SK-N-SH treated with all-trans-retinoic acid at 6 μM for 48 hours (cell line): ENCODE measurements around the gene TMEM164.

Experiments
- ARNTL ChIP-seq: fragments of 450-650 bp; formaldehyde crosslinking; IDR thresholded peaks from 2 replicates; pipeline ENCODE4 v1.5.0; 2020; ENCODE audit warnings: low read depth, mild to moderate bottlenecking, moderate library complexity, borderline replicate concordance
- CREB5 ChIP-seq: fragments of 250-450 bp; sonication (Bioruptor Pico); IDR thresholded peaks from 2 replicates; pipeline ENCODE4 v1.5.1; 2020; ENCODE audit warnings: low read depth, mild to moderate bottlenecking, moderate library complexity
- PPARA ChIP-seq: fragments of 250-450 bp; sonication (Bioruptor Pico); IDR thresholded peaks from 2 replicates; pipeline ENCODE4 v1.5.0; 2020; ENCODE audit warnings: mild to moderate bottlenecking, borderline replicate concordance
- TOX ChIP-seq: fragments of 250-450 bp; sonication (Bioruptor Pico); IDR thresholded peaks from 2 replicates; pipeline ENCODE4 v1.8.0; 2021; ENCODE audit warnings: mild to moderate bottlenecking, moderate library complexity, borderline replicate concordance
- ZFP3 ChIP-seq: fragments of 250-450 bp; sonication (Bioruptor Pico); IDR thresholded peaks from 2 replicates; pipeline ENCODE4 v1.5.0; 2020; ENCODE audit warnings: mild to moderate bottlenecking, moderate library complexity
- ZFP30 ChIP-seq: fragments of 450-650 bp; formaldehyde crosslinking; IDR thresholded peaks from 2 replicates; pipeline ENCODE4 v1.5.0; 2022; ENCODE audit warnings: mild to moderate bottlenecking, moderate library complexity

DNA sequence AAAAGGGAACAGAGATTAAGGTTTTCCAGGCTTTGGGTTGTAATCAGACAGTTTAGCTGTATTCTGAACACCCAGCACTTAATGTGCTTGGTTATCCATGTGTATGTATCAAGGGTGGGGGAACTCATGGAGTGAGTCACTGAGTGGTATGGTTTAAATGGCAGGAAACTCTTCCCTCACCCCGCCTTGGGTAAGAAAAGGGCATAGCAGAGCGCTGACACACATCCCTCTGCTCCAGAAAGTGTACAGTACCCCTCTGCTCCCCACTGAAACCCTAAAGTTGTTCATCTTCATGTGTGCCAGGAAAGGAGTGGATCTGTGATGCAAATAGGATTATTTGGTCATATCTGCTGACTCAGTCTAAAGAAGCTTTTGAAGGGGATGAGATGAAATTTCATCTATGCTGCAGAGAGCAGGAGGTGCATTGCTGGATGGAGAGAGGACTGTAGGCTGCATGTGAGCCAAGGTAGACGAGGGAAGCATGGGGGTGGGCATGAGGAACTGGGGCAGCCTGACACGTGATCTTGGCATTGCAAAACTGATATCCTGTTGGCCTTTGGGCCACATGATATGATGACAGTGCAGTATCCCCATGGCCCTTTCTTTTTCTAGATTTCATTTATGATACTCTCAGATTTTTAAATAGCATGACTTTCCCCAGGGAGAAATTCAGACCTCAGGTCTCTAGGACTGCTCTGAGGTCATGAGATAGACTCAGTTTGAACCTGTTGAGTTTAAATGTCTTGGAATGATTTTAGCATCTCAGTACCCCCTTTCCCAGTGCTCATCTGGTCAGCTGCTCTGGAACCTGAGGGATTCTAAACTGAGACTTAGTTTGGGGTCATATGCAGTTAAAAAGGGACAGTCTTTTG is 84.8 kb downstream of the TMEM164 start:
- TF ChIP-seq ZFP3 (no peak), CREB5 (CRISPR knock-in tag) (no peak), PPARA (CRISPR knock-in tag) (no peak), ZFP30 (CRISPR knock-in tag) (no peak), TOX (CRISPR knock-in tag) (no peak), ARNTL (CRISPR knock-in tag) (no peak)
